Tibial artery (tissue), 4 donors: ENCODE results near the gene AMZ1.
"Not testable (repeated sequence)": the region's sequence is repeated elsewhere in the genome, so short reads cannot be mapped to it uniquely, and the experiment has no call there.

Experiments used
- DNase-seq, 2 donors: peaks; one replicate each; pipeline ENCODE4 v3.0.0-alpha.2; 2019
- H3K27ac ChIP-seq, 2 donors: fragments of 200-600 bp; sonication (generic) in 1 of 2; 1 replicate in 1 of 2; 2 replicates in 1 of 2; pipeline ENCODE4 v1.5.1; 2018 to 2019; ENCODE audit warnings: mild to moderate bottlenecking in 1 of 2
- H3K27me3 ChIP-seq, 2 donors: fragments of 200-600 bp; sonication (generic) in 1 of 2; one replicate each; pipeline versions ENCODE4 v1.5.1 to v1.6.0; 2016 to 2019
- H3K36me3 ChIP-seq, 3 donors: fragments of 200-600 bp; sonication (generic) in 2 of 3; one replicate each; pipeline ENCODE4 v1.5.1; 2016 to 2019; ENCODE audit warnings: mild to moderate bottlenecking in 2 of 3
- H3K4me1 ChIP-seq, 4 donors: fragments of 200-600 bp; sonication (generic) in 2 of 4; 1 replicate in 3 of 4; 2 replicates in 1 of 4; pipeline ENCODE4 v1.5.1; 2016 to 2019
- H3K4me3 ChIP-seq, 2 donors: fragments of 200-600 bp; sonication (generic) in 1 of 2; 1 replicate in 1 of 2; 2 replicates in 1 of 2; pipeline ENCODE4 v1.5.1; 2018 to 2019; ENCODE audit warnings: mild to moderate bottlenecking in 2 of 2
- H3K9me3 ChIP-seq, 3 donors: fragments of 200-600 bp; sonication (generic) in 1 of 3; one replicate each; pipeline ENCODE4 v1.5.1; 2016 to 2019
- CTCF ChIP-seq, 2 experiments: fragments of 200-600 bp in 1 of 2; fragments of 450-650 bp in 1 of 2; IDR thresholded peaks; one replicate each; pipeline ENCODE4 v1.5.1; 2017 to 2019; ENCODE audit warnings: antibody characterized with exemption in 2 of 2, mild to moderate bottlenecking in 1 of 2, moderate library complexity in 1 of 2
- intact Hi-C: fragments of 100-400 bp; cut with DNase I; formaldehyde crosslinking; loops from one replicate; pipeline ENCODE4 v1.15.0; 2023; ENCODE audit warnings: low total_unique reads

Gene AMZ1

GRCh38 chr7:2737771-2738540 is 50.0 kb downstream of the AMZ1 start:
- H3K27me3 ChIP-seq = no peaks in the 10 kb centered on the region
- no peaks in the 10 kb centered on the region for H3K36me3 ChIP-seq
- H3K4me3 ChIP-seq = no peak overlapping the region
- DNase-seq = peak in 1 of 2 donors; percentile 57
- intact Hi-C loops = no loop called here
- no peak overlapping the region for H3K27ac ChIP-seq
- H3K9me3 ChIP-seq = no peaks in the 10 kb centered on the region
- H3K4me1 ChIP-seq = peaks cover 0 to 3% (median 0%) of the 10 kb centered on the region in 4 donors
- TF ChIP-seq CTCF (IDR thresholded peaks at IDR 0.05) = no peak

- no peak for TF ChIP-seq CTCF (IDR thresholded peaks at IDR 0.05)
- H3K4me3 ChIP-seq = no peak overlapping the region
- H3K4me1 ChIP-seq = no peaks in the 10 kb centered on the region
- intact Hi-C loops = no loop called here
- H3K9me3 ChIP-seq = no peaks in the 10 kb centered on the region
- no peaks in the 10 kb centered on the region for H3K36me3 ChIP-seq
- peak in 1 of 2 donors; percentile 41 for DNase-seq
- no peak overlapping the region for H3K27ac ChIP-seq
- H3K27me3 ChIP-seq = no peaks in the 10 kb centered on the region
Observed at GRCh38 chr7:2738766-2739549, 51.0 kb downstream of the AMZ1 start.

GRCh38 chr7:2743523-2744185 is 55.7 kb downstream of the AMZ1 start:
- intact Hi-C loops, H3K4me1 ChIP-seq, H3K9me3 ChIP-seq, H3K27ac ChIP-seq, H3K4me3 ChIP-seq, DNase-seq, H3K36me3 ChIP-seq, H3K27me3 ChIP-seq: not testable (repeated sequence)

GRCh38 chr7:2748684-2749083 is 60.7 kb downstream of the AMZ1 start:
- H3K9me3 ChIP-seq, H3K36me3 ChIP-seq, intact Hi-C loops, H3K4me1 ChIP-seq, H3K27ac ChIP-seq, H3K4me3 ChIP-seq, H3K27me3 ChIP-seq, DNase-seq: not testable (repeated sequence)

GRCh38 chr7:2750004-2750407 is 62.0 kb downstream of the AMZ1 start:
- no peak for DNase-seq
- Histone ChIP-seq H3K9me3 (no peaks in the 10 kb centered on the region), H3K27ac (no peak overlapping the region), H3K4me3 (no peak overlapping the region), H3K27me3 (no peaks in the 10 kb centered on the region), H3K36me3 (no peaks in the 10 kb centered on the region), H3K4me1 (no peaks in the 10 kb centered on the region)
- intact Hi-C loops = no loop called here
- TF ChIP-seq CTCF (IDR thresholded peaks at IDR 0.05) = no peak

- H3K4me3 ChIP-seq = no peak overlapping the region
- no peaks in the 10 kb centered on the region for H3K36me3 ChIP-seq
- no peaks in the 10 kb centered on the region for H3K4me1 ChIP-seq
- H3K27me3 ChIP-seq = no peaks in the 10 kb centered on the region
- no peak for TF ChIP-seq CTCF (IDR thresholded peaks at IDR 0.05)
- intact Hi-C loops = no loop called here
- H3K9me3 ChIP-seq = no peaks in the 10 kb centered on the region
- no peak for DNase-seq
- H3K27ac ChIP-seq = no peak overlapping the region
Observed at GRCh38 chr7:2751086-2751485, 63.1 kb downstream of the AMZ1 start.
